ENCODE measurements around the gene BCCIP.

DNA sequence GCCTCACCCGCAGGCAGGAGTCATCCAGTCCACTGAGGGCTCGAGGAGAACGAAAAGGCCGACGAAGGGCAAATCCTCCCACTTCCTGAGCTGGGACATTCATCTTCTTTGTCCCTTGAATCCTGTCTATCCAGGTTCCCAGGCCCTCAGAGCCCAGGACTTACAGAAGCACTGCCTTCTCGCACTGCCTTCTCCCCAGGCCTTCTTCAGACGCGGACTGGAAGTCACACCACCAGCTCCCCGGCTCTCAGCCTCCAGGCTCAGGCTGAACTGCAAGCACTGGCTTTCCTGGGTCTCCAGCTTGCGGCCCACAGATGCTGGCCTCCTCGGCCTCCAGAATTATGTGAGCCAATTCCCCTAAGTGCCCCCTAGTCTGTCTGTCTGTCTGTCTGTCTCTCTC, 41.3 kb upstream of the BCCIP start:
- TF ChIP-seq, protein P1, sequence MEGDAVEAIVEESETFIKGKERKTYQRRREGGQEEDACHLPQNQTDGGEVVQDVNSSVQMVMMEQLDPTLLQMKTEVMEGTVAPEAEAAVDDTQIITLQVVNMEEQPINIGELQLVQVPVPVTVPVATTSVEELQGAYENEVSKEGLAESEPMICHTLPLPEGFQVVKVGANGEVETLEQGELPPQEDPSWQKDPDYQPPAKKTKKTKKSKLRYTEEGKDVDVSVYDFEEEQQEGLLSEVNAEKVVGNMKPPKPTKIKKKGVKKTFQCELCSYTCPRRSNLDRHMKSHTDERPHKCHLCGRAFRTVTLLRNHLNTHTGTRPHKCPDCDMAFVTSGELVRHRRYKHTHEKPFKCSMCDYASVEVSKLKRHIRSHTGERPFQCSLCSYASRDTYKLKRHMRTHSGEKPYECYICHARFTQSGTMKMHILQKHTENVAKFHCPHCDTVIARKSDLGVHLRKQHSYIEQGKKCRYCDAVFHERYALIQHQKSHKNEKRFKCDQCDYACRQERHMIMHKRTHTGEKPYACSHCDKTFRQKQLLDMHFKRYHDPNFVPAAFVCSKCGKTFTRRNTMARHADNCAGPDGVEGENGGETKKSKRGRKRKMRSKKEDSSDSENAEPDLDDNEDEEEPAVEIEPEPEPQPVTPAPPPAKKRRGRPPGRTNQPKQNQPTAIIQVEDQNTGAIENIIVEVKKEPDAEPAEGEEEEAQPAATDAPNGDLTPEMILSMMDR (IDR thresholded peaks at IDR 0.05) = no peak
- TF ChIP-seq POLR2A (IDR thresholded peaks at IDR 0.05) = no peak

Data from esophagus squamous epithelium (tissue), 4 donors.